ENCODE results near the gene KIF5C. TPM values are rescaled to one million over a fixed set of nuclear protein-coding genes. Genes with fewer than 3 reads are reported as not detected.
A peak's percentile ranks its signal among the peaks of the same experiment; 100 is the strongest.

Gene KIF5C
- total RNA-seq, 1 donor from 2014 or later: 38.9 TPM

- Mint-ChIP-seq H3K9me3 (no peaks in the 10 kb centered on the region), H3K4me3 (no peak overlapping the region), H3K4me1 (ENCODE audit: unreplicated experiment) (peaks cover 18% of the 10 kb centered on the region), H3K27ac (no peak overlapping the region), H3K36me3 (peaks cover 27% of the 10 kb centered on the region), H3K27me3 (no peaks in the 10 kb centered on the region)
- no peak for DNase-seq (ENCODE audit: extremely low spot score, unreplicated experiment)
- no peak for TF ChIP-seq CTCF (conservative IDR thresholded peaks at IDR 0.05)
Observed at GRCh38 chr2:149009576-149010461, 134.8 kb downstream of the KIF5C start.

DNA sequence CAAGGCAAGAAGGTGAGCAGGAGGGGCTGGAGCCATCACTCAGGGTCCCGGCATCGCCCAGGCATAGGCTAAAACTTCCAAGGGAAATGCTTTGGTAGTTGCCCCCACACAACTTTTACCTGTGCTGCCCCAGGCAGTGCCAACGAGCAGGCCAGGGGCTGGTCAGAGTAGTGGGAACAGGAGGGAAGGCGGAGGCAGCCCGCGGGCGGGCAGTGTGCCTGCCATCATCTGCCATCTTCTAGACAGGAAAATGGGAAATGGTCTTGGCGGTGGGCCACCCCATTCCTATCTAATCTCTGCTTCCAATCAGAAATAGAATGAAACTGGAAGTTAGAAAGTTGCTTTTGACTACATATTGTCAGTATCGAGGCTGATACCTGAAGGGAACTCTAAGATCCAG is 137.5 kb downstream of the KIF5C start:
- peaks cover 21% of the 10 kb centered on the region for H3K36me3 Mint-ChIP-seq
- no peak for DNase-seq (ENCODE audit: extremely low spot score, unreplicated experiment)
- no peaks in the 10 kb centered on the region for H3K9me3 Mint-ChIP-seq
- no peak overlapping the region for H3K4me3 Mint-ChIP-seq
- no peak overlapping the region for H3K27ac Mint-ChIP-seq
- TF ChIP-seq CTCF (conservative IDR thresholded peaks at IDR 0.05): no peak
- H3K27me3 Mint-ChIP-seq: no peaks in the 10 kb centered on the region
- H3K4me1 Mint-ChIP-seq (ENCODE audit: unreplicated experiment): peaks cover 24% of the 10 kb centered on the region

- Mint-ChIP-seq H3K36me3 (peaks cover 18% of the 10 kb centered on the region), H3K4me1 (ENCODE audit: unreplicated experiment) (peaks cover 36% of the 10 kb centered on the region), H3K27ac (no peak overlapping the region), H3K27me3 (no peaks in the 10 kb centered on the region), H3K4me3 (no peak overlapping the region), H3K9me3 (no peaks in the 10 kb centered on the region)
- TF ChIP-seq CTCF (conservative IDR thresholded peaks at IDR 0.05): no peak
- no peak for DNase-seq (ENCODE audit: extremely low spot score, unreplicated experiment)
Observed at GRCh38 chr2:149015501-149015900, 140.5 kb downstream of the KIF5C start.

DNA sequence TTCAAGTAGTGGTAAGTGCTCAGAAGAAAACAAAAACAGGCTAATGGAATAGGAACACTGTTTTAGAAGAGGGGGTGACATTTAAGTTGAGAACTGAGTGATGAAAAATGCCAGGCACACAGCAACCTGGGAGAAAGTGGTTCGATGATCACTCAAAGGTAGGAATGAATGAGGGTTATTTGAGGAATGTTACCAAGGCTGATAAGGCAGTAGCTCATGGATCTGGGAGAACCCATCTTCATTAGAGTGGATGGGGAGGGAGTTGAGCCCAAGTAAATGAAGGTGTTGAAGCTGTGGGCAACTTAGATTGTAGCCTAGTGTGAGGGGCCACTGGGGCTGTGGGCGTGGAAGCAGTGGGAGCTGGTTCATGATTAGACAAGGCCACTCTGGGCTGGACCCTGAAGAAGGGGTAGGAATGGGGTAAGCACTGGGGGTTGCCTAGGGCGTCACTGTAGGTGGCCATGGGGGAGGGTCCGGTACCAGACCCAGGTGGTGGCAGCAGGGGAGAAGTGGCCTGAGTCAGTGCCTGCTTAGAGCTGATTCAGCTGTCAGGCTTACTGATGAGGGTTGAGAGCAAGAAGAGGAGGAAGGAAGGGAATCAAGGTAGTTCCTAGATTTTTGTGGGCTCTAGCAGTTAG is 141.0 kb downstream of the KIF5C start:
- H3K4me3 Mint-ChIP-seq: peak overlapping the region; percentile 7
- H3K27ac Mint-ChIP-seq: peak overlapping the region; percentile 13
- H3K27me3 Mint-ChIP-seq: no peaks in the 10 kb centered on the region
- no peaks in the 10 kb centered on the region for H3K9me3 Mint-ChIP-seq
- peaks cover 18% of the 10 kb centered on the region for H3K36me3 Mint-ChIP-seq
- H3K4me1 Mint-ChIP-seq (ENCODE audit: unreplicated experiment): peaks cover 37% of the 10 kb centered on the region
- no peak for DNase-seq (ENCODE audit: extremely low spot score, unreplicated experiment)
- TF ChIP-seq CTCF (conservative IDR thresholded peaks at IDR 0.05): no peak

DNA sequence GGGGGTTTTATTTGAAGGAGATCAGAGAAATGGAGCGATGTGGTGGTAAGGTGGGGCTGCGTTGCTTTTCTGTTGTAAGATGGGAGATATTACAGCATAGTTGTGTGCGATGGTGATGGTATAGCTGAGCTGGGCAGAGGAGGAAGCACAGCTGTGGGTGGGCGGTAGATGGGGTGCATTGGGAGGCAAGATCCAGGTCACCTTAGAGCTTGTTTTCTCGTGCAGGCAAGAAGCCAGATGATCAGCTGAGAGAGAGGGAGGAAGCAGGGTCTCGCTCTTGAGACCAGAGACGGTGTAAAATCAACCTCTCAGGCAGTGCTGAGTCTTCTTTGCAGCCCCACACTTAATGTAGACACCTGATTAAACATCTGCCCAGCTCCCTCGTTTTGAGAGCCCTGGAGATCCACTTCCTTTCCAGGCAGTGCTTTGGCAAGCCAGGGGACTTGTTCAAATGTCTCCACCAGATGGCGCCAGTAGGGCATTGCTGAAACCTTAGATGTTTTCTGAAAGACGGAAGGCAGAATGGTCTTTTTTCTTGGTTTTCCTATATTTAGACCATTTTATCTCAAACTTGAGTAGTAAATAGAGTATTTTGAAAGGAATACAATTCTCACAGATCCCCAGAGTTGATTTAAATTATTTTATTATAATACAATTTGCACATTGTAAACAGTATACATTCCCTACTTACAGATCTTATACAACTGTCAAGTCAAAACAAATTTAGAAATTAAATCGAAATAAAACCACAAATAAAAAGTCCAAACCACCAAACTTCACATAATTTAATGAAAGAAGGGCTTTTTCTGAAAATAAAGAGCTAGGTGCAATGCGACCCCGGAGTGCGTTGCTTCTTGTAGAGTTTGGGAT is 142.3 kb downstream of the KIF5C start:
- Mint-ChIP-seq H3K4me1 (ENCODE audit: unreplicated experiment) (peaks cover 37% of the 10 kb centered on the region), H3K4me3 (no peak overlapping the region), H3K27me3 (no peaks in the 10 kb centered on the region), H3K36me3 (peaks cover 14% of the 10 kb centered on the region), H3K27ac (no peak overlapping the region), H3K9me3 (no peaks in the 10 kb centered on the region)
- peak; percentile 80 for DNase-seq (ENCODE audit: extremely low spot score, unreplicated experiment)
- peak; percentile 95 for TF ChIP-seq CTCF (conservative IDR thresholded peaks at IDR 0.05)
